ENCODE measurements around the gene TXNRD2. TPM values are rescaled to one million over a fixed set of nuclear protein-coding genes. Genes with fewer than 3 reads are reported as not detected.

TXNRD2 gene
- total and polyA plus RNA-seq, 5 donors, result 18.7 to 32.9 (median 26.6) TPM

DNA sequence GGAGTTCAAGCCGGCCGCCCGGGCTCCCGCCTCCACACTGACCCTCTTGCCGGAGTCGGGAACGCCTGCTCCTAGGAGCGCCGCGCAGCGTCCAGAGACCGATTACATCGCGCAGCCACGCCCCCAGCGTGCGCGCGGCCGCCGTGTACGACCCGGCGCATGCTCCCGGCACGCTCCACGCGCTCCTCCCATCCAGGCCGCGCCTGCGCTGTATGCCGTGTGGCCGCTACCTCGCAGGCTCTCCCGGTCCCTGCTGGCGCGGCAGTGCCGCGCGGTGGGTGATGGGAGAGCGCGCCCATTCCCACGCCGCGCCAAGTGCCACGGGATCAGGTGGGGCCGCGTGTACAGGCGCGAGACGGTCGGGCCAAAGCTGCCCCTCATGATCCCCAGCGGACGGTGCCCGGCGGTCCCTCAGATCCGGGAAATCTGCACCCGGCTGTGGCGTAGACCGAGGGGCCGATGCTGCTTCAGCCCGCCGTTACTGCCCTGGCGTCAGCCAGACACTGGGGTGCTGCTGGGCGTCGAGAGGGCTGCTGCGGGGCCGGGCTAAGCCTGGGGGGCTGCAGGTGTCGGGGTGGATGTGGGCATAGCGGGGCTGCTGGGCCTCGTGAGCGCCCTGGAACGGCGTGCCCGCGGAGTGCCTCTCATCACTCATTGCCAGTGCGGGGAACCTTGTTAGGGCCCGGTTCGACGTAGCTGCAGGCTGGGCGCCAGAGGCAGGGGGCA is 86.7 kb downstream of the TXNRD2 start, which contains the start of the genes GNB1L and RTL10:
TSS of gene GNB1L (minus strand) at position 97 of the 726 bp plus-strand sequence. CDS start 33,519 bp downstream, outside the sequence.
TSS of gene RTL10 (minus strand) at position 97 of the 726 bp plus-strand sequence. CDS start 2,613 bp downstream, outside the sequence.
- DNase-seq, result peak; percentile 99 to 100 (median 100)
- Histone ChIP-seq H3K27me3 (ENCODE audit: control insufficient read depth, insufficient read depth) (no peaks in the 10 kb centered on the region), H3K27ac (ENCODE audit: low read length) (peak within 1 kb of the TSS; percentile 92), H3K4me1 (ENCODE audit: control insufficient read depth, insufficient read depth, low read length) (peaks cover 6% of the 10 kb centered on the region), H3K4me3 (ENCODE audit: low read length) (peak within 1 kb of the TSS; percentile 58), H3K9me3 (ENCODE audit: control insufficient read depth, low read length) (no peaks in the 10 kb centered on the region)
- under 1% methylated on average over 81 of the region's 81 CpGs for WGBS
- intact Hi-C loops (cut with DNase I), result no loop called here
- peak; percentile 98 to 99 for ATAC-seq

DNA sequence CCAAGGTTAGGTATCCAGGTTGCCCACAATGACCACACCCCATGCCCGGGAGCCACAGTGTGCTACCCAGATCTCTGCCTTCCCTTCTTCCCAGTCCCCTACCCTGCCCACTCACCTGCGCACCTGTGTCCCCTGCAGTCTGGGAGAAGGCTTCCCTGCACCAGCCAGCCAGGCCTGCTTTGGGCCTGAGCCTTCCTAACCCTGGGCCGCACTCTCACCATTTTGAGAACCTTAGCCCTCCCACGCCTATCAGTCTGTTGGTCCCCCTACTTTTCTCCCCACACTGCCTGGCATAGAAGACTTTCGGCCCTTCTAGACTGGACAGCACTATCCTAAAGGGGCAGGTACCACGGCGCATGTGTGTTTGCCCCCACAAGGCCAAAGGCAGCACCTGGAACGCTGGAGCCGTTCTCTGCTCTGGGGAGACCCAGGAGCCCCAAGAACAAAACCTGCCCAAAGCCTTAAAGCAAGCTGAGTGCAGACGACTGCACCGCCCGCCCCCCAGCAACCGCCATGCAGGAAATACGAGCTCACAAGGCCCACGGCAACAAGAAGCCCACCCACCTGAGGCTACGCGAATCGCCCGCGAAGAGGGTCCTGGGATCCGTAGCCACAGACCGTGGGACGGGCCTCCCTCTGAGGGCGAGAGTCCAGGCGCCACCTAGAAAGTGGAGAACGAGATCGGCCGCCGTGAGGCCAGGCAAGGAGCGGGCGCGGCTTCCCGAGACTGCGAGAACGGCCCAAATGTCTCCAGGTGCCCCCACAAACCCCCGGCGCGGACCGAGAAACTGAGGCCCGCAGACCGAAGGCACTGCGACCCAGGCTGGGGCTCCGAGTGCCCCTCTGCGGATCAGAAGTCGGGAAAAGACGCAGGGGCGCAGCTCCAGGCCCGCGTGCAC is 87.5 kb downstream of the TXNRD2 start:
- H3K27ac ChIP-seq (ENCODE audit: low read length), result peak overlapping the region; percentile 40
- intact Hi-C loops (cut with DNase I), result no loop called here
- H3K4me1 ChIP-seq (ENCODE audit: control insufficient read depth, insufficient read depth, low read length), result peaks cover 6% of the 10 kb centered on the region
- DNase-seq (peak in 2 of 3 donors; percentile 42 to 56), ATAC-seq (peak; percentile 3 to 6)
- WGBS, result 2% methylated on average over 49 of the region's 49 CpGs
- H3K9me3 ChIP-seq (ENCODE audit: control insufficient read depth, low read length), result no peaks in the 10 kb centered on the region
- H3K4me3 ChIP-seq (ENCODE audit: low read length), result peak overlapping the region; percentile 58
- H3K27me3 ChIP-seq (ENCODE audit: control insufficient read depth, insufficient read depth), result no peaks in the 10 kb centered on the region

DNA sequence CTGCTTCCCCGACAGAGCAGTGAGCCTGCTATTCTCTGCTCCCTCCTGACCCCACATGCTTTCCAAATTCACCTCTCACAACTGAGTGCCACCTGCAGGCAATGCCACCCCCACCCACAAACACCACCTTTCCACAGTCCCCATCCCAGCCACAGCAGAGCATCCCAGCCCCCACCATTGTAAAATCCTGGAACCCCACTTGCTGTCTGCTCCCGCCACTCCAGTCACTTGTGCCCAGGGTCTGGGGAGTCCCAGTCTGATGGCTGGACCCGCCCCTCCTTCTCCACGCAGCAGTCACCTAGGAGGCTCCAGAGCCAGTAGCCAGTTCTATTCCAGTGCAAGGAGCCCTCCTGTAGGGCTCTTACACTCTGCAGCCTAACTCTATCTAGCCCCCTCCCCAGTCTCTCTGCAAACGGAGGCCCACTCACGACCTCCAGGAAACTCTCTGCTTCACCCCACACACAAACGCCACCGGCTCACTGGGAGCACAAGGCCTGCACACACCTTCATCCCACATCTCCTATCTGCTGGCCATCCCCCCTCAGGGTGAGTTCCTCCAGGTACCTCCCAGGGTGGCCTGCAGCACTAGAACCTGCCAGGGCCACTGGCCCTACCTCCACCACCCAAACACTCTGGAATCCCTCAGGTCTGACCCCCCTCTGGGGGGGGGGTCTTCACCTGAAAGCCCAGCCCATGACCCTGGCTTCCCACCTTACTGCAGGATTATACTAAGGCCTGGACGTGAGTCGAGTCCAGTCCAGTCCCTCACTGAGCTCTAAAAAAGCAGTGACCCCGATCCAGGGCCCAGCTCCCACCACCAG is 88.3 kb downstream of the TXNRD2 start:
- ATAC-seq, result no peak
- 53% methylated on average over 11 of the region's 11 CpGs for WGBS
- no peaks in the 10 kb centered on the region for H3K9me3 ChIP-seq (ENCODE audit: control insufficient read depth, low read length)
- H3K27me3 ChIP-seq (ENCODE audit: control insufficient read depth, insufficient read depth), result no peaks in the 10 kb centered on the region
- peak overlapping the region; percentile 58 for H3K4me3 ChIP-seq (ENCODE audit: low read length)
- intact Hi-C loops (cut with DNase I), result no loop called here
- H3K27ac ChIP-seq (ENCODE audit: low read length), result no peak overlapping the region
- peak in 2 of 3 donors; percentile 25 to 35 for DNase-seq
- peaks cover 6% of the 10 kb centered on the region for H3K4me1 ChIP-seq (ENCODE audit: control insufficient read depth, insufficient read depth, low read length)

DNA sequence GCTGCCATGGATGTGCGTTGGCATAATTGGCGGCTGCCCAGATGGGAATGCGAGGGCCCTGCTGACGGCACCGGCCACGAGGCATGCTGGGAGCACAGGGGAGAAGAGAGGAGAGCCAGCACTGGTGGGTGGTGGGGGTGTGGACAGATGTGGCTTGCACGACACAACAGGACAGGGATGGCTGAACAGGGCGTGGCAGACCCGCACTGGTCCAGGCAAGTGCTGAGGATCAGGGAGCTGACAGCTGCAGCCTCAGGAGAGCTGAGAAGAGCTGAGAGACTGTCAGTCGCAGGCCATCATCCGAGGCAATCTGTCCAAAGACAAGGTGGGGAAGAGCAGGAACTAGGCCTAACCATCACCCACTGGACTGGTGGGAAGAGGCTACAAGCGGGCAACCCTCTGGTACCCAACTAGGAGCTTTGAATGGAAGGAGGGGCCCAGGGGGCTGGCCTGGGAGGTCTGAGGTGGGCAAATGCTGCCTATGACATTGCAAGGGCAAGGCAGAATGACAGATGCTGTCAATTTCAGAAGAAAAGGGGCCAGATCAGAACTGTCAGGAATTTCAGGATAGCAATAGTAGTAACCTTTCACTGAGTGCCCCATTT is 89.3 kb downstream of the TXNRD2 start:
- Histone ChIP-seq H3K4me1 (ENCODE audit: control insufficient read depth, insufficient read depth, low read length) (peaks cover 6% of the 10 kb centered on the region), H3K27ac (ENCODE audit: low read length) (no peak overlapping the region), H3K9me3 (ENCODE audit: control insufficient read depth, low read length) (no peaks in the 10 kb centered on the region), H3K27me3 (ENCODE audit: control insufficient read depth, insufficient read depth) (no peaks in the 10 kb centered on the region), H3K4me3 (ENCODE audit: low read length) (no peak overlapping the region)
- 88% methylated on average over 12 of the region's 12 CpGs for WGBS
- intact Hi-C loops (cut with DNase I), result no loop called here
- DNase-seq (peak in 2 of 3 donors; percentile 55 to 65), ATAC-seq (no peak)

DNA sequence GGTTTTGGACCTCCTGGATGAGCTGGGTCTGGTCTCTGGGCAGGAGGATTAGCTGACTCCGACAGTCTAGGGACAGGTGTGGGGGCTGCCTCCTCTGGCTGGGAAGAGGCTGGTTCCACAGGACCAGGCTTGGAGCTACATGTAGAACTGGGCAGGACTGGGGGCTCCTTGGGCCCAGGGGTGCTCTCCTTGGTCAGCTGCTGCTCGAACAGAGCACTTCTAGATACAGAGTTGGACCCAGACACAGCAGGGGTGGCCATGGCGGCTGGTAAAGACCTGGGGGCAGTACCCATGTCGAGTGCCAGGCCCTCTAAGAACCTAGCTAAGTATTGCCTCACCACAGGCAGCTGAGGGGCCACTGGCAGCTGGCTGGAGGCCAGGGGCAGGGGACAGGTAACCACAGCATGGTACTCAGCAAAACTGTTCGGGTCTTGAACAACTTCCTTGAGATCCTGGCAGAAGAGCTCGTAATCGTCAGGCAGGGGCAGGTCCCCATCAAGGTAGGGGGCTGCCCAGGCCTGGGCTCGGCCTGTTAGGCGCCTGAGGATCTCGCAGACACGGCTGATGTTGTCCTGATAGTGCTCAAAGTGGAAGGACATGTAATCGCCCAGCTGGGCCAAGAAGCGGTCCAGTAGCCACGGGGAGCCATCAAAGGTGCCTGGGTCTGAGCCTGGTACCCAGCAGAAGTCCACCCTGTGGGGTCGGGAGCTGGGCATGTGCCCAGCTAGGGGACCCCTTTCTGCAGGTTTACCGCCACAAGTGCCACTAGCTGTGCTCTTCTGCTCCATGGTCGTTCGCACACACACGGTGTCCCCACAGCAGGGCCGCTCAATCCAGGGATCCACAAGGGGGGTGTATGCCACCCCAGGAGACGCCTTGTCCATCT is 90.1 kb downstream of the TXNRD2 start:
- intact Hi-C loops (cut with DNase I), result no loop called here
- DNase-seq, result peak in 2 of 3 donors; percentile 32 to 39
- no peak for ATAC-seq
- Histone ChIP-seq H3K27me3 (ENCODE audit: control insufficient read depth, insufficient read depth) (no peaks in the 10 kb centered on the region), H3K4me1 (ENCODE audit: control insufficient read depth, insufficient read depth, low read length) (peaks cover 6% of the 10 kb centered on the region), H3K27ac (ENCODE audit: low read length) (no peak overlapping the region), H3K4me3 (ENCODE audit: low read length) (no peak overlapping the region), H3K9me3 (ENCODE audit: control insufficient read depth, low read length) (no peaks in the 10 kb centered on the region)
- 91% methylated on average over 21 of the region's 21 CpGs for WGBS

DNA sequence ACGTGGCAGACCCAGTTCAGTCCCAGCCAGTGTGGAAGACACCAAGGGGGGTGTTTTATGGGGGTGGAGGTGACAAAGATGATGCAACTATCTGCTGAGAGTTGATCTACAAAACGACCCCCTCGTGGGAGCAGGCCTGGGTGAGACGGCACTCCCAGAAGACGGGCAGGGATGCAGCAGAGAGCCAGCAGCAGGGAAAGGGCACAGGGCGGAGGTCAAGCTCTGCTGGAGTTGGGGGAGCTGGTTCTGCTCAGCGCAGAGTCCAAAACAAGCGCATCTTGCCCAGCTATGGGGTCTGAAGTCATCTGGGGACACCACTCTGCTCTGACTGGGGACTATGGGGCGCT is 90.9 kb downstream of the TXNRD2 start:
- 83% methylated on average over 9 of the region's 9 CpGs for WGBS
- peaks cover 6% of the 10 kb centered on the region for H3K4me1 ChIP-seq (ENCODE audit: control insufficient read depth, insufficient read depth, low read length)
- no peaks in the 10 kb centered on the region for H3K27me3 ChIP-seq (ENCODE audit: control insufficient read depth, insufficient read depth)
- no peaks in the 10 kb centered on the region for H3K9me3 ChIP-seq (ENCODE audit: control insufficient read depth, low read length)
- DNase-seq (peak in 2 of 3 donors; percentile 23 to 45), ATAC-seq (no peak)
- H3K4me3 ChIP-seq (ENCODE audit: low read length), result no peak overlapping the region
- intact Hi-C loops (cut with DNase I), result no loop called here
- H3K27ac ChIP-seq (ENCODE audit: low read length), result no peak overlapping the region

DNA sequence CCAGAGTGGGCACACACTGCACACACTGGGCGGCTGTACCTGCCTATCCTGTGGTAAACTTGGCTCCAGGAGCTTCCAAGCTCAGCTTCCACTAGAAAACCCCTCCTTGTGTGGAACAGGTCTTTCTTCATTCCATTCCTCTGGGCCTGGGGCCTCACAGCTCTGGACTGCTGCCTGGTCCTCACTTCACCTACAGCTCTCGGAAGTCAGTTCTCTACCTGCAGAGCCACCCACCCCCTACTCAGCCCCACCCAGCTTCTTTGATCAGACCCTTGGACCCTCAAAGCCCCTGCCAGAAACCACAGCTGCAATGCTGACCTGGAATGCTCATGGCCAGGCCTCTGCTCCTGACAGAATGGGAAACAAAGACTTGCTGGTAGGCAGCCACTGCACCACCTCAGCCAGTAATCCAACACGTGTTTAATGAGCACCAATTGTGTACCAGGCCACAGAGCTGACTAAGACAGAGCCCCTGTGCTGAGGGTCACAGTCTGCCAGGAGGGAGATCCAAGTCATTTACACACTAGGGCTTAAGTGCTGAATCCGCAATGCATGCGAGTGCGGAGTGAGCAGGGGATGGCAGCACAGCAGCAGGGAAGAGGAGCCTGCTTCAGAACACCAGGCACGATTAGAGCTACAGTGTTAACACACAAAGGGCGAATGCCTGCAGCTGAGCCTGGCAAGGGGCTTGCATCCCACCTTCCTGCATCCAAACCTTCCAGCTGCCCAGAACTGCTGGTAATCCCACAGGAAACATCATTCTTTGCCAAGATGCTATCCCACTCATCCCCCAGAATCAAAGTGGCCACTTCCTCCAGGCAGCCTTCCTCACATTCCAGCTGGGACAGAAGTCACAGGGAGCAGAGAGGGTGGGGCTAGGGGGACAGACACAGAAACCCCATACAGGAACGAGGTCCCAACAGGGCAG is 91.5 kb downstream of the TXNRD2 start:
- Histone ChIP-seq H3K27me3 (ENCODE audit: control insufficient read depth, insufficient read depth) (no peaks in the 10 kb centered on the region), H3K27ac (ENCODE audit: low read length) (no peak overlapping the region), H3K4me3 (ENCODE audit: low read length) (no peak overlapping the region), H3K4me1 (ENCODE audit: control insufficient read depth, insufficient read depth, low read length) (peaks cover 3% of the 10 kb centered on the region), H3K9me3 (ENCODE audit: control insufficient read depth, low read length) (no peaks in the 10 kb centered on the region)
- ATAC-seq (no peak), DNase-seq (no peak)
- WGBS, result 87% methylated on average over 9 of the region's 9 CpGs
- intact Hi-C loops (cut with DNase I), result no loop called here

DNA sequence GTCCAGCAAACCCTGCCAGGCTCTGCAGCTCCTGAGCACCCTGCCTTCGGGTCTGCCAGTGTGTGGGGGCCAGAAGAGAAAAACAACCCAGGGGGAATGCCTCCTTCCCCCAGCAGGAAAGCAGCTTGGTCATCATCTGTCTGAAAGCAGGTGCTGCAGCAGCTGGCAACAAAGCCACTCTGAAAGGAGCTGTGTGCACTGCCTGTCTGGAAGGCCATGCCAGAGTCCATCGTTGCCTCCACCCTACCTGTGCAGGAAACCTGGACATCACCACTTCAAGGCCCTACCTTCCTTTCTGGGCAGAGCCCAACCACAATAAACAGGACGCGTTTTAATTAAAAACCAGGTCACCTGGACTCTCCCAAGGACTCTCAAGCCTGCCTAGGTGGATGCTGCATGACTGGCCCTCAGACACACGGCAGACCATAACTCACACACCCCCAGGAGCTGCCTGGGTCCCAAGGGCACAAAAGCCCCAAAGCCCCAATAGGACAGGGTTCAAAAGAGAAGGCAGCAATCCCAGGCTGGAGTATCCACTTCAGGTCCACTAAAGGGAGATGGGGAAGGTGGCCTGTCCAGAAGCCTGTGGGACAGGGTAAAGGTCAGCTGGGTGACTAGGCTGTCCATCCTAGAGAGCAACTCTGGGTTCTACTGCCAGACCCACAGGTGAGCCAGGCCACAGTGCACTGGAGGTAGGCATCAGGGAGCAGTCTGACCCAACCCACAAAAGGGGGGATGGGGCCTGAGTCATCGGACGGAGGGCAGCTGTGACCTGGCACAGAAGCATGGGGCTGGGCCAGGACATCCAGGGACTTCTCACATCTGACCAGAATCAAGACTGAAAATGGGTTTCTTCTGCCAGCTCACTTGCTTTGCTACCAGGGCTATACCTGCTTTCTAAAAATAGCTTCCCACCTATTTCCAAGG is 93.1 kb downstream of the TXNRD2 start:
- Histone ChIP-seq H3K4me3 (ENCODE audit: low read length) (no peak overlapping the region), H3K27ac (ENCODE audit: low read length) (no peak overlapping the region), H3K4me1 (ENCODE audit: control insufficient read depth, insufficient read depth, low read length) (peaks cover 6% of the 10 kb centered on the region), H3K9me3 (ENCODE audit: control insufficient read depth, low read length) (no peaks in the 10 kb centered on the region), H3K27me3 (ENCODE audit: control insufficient read depth, insufficient read depth) (no peaks in the 10 kb centered on the region)
- intact Hi-C loops (cut with DNase I), result no loop called here
- DNase-seq, result peak in 1 of 3 donors; percentile 35
- ATAC-seq, result no peak
- 85% methylated on average over 7 of the region's 7 CpGs for WGBS

All from right cardiac atrium (tissue), 5 donors.